ENCODE data around the gene WSB1.
A peak's percentile ranks its signal among the peaks of the same experiment; 100 is the strongest.

Gene WSB1

DNA sequence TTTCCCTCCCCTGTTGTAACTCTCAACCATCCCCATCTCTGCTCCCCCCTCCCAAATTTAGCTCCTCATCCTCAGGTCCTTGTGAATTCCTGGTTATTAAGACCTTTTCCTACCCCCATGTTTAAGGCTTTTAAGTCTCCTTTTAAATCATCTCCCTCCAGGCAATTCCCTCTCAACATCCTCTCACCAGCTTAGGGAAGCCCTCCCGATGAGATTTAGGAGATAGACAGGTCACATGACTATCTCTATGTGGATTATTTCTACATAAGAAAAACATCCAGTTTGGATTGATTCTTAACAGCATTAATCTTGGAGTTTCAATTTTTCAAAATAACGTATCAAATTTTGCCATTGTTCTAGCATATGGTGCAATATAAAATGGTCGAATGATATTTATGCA is 12.5 kb upstream of the WSB1 start:
- no peak for DNase-seq

DNA sequence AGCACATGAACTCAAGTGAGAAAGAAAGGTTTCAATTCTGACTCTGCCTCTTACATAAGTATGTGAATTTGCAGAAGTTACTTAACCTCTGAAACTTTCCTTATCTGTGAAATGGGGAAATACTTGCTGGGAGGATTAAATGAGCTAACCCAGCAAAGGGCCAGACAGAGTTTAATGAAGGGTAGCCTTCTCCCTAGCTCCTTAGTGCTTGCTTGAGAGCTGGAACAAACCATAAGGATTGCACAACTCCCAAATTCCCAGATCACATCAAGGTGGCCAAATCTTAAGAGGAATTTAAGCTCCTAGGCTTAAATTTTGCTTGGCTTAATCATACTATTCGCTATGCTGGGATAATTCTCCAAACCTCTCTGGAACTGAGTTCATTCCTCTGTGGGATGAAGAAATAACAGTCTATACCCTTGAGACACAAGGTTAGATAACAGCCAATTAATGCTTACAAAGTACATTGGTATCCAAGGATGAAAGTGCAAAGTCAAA is 11.8 kb upstream of the WSB1 start:
- no peak for DNase-seq

DNA sequence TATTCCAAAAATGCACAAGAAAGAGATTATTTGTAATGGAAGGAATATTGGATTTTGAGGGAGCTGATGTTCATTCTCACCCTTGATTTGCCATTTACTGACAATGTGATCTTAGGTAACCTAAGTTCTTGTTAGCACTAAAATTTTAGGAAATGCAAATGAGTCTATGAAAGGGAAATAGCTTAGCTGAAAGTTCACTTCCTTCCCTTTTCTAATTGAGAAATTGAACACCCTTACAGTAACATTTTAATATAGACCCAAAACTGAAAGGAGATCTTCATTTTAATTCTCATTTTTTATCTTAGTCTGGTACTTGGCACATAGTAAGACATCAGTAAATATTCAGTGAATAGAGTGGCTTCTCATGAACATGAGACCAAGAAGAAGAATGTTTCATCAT is 10.9 kb upstream of the WSB1 start:
- no peak for DNase-seq

DNA sequence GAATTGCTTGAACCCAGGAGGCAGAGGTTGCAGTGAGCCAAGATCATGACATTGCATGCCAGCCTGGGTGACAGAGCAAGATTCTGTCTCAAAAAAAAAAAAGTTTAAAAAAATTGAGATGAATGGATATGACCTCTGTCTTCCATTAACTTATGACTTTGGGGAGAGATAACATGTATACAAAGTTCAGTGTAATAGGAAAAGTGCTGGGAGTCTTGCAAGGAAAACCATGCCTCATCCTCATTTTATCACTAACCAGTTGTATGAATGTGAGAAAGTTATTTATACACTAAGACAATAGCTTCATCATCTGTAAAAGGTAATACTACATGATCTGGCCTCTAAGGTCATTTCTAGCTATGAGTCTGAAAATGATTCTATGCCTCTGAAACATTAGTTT is 10.2 kb upstream of the WSB1 start:
- DNase-seq = no peak

DNA sequence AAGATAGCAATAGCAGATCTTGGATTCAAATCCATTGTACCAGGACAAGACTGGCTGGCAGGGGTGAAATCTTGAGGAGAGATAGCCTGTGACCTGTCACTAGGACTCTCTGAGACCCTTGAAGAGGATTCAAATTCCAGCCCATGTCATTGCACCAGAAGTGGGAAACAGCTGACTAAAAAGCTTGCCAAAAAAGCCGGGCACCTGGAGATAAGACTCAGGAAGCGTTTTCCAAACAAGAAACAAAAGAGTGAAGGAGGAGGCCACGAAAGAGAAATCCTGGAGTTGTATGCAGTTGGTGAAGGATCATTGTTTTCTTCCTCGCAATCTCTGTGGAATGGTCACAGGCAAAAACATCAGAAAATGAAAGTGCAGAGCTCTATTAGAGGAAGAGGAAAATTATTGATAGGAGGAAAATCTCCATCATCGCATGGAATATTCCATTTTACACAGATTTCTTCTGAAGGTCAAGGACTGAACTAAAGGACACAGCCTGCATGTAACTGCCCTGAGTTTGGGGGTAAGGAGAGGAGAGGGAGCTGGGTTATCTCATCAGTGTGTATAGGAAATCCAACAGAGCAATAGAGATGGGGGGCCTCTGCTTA is 9.0 kb upstream of the WSB1 start:
- no peak for DNase-seq

DNA sequence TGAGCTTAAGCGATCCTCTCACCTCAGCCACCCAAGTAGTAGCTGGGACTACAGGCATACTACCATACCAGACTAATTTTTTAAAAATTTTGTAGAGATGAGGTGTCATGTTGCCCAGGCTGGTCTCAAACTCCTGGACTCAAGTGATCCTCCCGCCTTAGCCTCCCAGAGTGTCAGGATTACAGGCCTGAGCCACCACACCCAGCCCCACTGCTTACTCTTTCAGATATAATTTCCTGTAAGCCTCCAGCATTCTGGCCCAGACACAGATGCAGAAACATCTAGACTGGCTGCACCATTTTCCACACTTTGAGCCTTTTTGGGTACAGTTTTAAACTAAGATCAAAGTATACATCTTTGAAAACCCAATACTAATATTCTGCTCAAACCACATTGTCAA is 8.4 kb upstream of the WSB1 start:
- no peak for DNase-seq

DNA sequence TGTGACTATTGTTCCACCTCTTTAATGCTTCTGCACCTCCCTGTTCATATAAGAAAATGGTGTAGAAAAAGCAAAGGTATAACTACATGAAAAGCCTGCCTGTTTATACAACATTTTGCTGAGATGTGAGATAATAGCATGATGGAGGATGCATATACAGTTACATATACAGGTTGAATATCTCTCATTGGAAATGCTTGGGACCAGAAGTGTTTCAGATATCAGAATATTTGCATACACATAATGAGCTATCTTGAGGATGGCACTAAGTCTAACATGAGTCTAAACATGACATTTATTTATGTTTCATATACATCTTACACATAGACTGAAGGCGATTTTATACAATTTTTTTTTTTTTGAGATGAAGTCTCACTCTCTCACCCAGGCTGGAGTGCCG is 5.7 kb upstream of the WSB1 start:
- DNase-seq = no peak

DNA sequence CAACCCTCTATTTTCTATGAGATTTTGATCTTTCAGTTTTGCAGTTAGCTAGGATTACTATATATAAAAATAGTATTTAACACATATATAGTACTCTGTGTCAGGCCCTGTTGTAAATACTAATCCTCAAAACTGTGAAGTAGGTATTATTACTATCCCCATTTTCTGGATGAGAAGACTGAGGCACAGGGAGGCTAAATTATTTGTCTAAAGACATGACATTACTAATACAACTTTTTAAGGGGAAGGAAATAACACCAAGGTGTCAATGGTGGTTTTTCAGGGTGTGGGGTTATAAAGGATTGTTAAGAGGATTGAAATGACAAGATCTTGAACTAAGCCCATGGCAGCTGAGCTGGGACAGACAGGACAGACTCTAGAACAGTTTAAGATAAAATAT is 4.1 kb upstream of the WSB1 start:
- no peak for DNase-seq

DNA sequence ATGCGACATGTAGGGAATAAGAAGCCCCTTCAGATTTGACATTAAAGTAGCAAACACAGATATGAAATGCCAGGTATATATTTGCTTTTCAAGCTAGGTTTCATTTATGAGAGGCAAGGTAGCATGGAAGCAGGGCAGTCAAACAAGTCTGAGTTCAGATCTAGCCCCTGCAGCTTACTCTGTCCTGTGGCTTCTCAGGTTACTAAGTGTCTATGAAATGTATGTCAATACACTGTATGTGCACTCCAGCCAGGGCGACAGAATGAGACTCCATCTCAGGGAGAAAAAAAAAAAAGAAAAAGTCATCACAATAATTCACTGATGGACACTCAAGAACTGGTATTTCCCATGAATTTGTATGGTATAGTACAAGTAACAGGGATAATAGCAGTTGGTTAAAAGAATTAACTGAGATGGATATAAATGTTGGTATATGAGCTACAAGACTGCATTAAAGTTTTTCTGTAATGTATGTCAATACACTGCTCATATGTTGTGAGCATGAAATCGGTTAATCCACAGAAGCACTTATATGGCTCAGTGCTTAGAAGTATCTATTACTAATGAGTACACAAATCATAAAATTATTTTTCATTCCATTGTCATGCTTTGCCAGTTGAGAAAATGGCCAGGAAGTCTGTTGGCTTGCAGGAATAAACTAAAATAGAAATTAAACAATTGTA is 2.9 kb upstream of the WSB1 start:
- DNase-seq = no peak

DNA sequence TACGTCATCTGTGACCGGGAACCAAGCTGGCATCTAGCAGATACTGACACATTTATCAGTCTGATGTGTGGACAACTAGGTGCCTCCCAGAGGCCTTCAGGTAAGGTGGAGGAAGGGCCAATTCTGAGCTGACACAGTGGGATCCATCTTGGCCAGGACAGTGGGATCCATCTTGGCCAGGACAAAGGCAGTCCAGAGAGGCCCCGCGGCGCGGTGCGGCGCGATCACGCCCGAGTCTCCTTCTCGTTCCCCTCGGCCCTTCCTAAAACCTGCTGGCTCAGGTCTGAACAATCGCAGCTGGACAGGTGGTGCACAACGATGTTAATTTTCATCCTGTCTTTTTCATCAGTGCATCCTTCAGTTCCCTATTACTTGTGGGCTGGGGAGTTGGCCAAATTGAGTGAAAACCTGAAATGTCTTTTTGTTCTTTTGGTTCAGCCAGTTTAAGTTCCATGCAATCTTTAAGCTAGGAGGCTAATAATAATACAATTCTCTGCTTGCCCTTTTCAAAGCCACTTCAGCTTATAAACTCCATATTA is 486 bp upstream of the WSB1 start:
- DNase-seq = peak; percentile 4

DNA sequence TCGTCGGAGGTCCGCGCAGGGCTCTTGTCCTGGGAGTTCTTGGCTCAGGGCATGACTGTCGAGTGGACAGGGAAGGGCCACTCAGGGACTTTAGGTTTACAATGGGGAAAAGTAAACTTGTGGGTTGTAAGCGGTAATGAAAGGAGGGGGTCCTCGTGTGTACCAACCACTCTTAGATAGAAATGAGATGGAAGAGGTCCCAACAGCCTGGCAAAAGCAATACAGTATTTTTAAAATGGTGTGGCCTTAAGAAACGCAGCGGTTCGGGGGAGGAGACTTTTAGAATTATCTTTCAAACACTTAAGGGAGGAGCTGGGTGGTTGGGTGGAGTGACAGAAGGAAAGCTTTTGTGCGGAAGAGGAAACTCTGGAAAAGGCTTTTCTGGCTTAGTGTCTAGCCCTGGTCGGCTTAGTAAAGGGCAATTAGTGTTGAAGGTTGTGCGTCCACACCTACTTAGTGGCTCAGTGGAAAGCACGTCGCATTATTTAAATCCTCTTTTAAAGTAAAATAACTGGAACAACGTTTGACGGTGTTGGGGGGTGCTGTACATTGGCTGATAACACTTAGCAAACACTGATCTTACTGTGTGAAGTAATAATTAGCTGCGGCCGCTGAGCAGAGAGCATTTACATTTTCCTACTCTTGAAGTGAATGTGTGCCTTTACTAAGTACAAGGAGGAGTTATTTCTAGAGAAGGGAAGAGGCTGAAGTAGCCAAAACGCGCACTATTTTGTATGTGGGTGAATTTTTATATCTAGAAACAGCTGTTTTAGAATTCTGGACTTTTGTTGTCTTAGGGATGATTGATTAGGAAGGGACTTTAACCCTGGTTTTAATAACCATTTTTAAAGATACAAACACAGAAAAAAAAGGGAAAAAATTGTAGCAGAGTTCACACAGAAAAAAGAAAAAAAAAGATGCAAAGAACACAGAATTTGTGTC is 1.0 kb downstream of the WSB1 start:
- peak; percentile 36 for DNase-seq

DNA sequence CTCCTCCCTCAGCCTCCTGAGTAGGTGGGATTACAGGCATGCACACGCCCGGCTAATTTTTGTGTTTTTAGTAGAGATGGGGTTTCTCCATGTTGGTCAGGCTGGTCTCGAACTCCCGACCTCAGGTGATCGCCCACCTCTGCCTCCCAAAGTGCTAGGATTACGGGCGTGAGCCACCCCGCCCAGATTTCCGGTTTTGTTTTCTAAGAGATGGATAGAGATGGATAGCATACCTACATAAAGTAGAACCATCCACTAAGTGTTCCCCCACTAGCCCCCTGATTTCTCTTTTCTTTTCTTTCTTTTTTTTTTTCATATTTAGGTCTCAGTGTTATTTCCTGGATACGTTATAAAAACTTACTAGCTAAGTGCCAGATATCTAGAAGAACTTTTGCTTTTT is 2.0 kb downstream of the WSB1 start:
- DNase-seq = no peak

DNA sequence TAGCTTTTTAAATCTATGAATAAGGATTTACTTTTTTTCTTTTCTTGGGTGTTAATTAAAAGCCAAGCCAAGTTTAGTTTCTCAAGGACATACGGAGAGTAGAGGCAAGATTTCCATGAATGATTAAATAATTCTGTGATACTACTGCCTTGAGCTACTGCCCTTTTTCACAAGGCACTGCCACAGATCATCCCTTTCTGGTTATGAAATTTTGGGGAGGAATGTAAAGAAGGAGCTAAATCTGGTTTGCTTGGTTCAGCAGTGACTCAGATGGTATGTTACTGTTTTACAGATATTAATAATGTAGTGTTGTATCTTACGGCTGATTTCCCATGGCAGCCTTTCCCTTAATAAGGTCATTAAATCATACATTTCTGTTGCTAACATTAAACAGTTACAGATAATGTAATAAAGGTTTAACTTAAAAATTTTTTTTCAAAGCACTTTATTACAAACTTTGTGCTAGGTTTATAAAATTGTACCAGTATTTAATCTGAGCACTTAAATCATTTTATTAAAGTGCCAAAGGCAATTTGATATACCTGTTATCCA is 2.6 kb downstream of the WSB1 start:
- no peak for DNase-seq

DNA sequence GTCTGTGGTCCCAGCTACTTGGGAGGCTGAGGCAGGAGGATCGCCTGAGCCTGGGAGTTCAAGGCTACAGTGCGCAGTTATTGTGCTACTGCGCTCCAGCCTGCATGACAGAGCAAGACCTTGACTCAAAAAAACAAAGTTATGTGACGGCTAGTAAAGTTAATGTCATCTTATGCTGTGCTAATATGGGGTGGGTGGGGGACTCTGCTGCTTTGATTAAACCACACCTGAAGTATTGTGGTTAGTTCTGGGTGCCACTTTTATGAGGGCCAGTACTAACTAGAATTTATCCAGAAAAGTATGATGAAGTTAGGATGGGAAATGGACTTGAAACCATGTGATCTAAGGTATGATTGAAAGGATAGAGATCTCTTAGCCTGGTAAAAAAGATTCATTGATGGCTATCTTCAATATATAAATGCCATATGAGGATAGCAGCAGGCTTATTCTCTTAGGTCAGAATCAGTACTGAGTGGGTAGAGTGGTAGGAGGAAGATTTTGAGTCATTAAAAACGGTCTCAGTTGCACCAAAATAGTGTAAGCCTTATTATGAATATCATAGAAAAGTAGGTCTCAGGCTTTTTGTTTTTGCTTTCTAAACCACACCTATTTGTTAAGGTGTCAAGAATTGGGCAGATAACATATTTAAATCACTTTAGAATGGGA is 5.6 kb downstream of the WSB1 start:
- no peak for DNase-seq

DNA sequence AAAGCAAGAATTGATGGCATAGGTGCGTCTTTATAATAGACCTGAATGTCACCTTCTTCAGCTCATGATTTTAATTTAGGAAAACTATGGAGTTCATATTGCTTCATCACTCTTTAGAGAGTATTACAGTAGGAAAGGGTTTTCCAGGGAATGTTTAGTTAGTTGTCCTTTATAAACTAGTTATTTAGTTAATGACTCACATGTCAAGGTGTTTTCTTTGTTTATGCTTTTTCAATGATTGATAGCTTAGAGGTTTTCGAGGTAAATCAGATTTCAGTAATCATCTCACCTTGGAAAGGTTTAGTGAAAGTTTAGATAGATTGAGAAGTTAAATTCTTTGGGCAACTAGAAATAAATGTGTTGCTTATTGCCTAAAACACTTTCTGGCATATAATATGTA is 9.8 kb downstream of the WSB1 start:
- DNase-seq = no peak

DNA sequence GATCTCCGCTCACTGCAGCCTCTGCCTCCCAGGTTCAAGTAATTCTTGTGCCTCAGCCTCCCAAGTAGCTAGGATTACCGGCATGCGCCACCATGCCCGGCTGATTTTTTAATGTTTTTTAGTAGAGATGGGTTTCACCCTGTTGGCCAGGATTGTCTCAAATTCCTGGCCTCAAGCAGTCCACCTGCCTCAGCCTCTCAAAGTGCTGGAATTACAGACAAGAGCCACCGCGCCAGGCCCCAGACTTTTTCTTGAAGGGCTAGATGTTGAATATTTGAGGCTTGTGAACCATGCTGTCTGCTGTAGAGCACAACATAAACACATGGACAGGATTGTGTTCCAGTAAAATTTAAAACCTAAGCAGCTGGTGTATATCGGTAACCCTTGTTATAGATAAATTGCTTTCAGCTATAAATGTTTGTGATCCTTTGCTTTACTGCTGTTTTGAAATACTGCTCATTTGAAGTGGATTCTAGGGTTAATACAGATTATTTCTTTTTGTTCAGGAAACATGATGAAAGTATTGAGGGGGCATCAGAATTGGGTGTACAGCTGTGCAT is 12.4 kb downstream of the WSB1 start:
- no peak for DNase-seq

DNA sequence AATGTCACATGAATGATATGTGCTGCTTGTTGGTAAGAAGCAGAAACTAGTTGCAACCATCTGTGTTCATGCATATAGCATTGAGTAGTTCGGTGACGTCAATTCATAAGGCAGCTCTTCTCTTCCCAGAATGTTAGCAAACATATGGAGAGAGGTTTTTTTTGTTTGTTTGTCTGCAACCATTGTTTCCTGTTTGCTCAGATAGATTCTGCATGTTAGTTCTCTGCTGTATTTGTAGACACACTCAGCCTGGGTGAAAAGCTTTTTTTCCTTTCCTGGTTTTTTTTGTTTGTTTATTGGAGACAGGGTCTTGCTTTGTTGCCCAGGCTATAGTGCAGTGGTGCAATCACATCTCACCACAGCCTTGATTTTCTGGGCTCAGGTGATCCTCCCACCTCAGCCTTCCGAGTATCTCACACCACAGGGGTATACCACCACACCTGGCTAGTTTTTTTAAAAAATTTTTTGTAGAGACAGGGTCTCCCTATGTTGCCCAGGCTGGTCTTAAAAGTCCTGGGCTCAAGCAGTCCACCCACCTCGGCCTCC is 16.7 kb downstream of the WSB1 start:
- DNase-seq = no peak

DNA sequence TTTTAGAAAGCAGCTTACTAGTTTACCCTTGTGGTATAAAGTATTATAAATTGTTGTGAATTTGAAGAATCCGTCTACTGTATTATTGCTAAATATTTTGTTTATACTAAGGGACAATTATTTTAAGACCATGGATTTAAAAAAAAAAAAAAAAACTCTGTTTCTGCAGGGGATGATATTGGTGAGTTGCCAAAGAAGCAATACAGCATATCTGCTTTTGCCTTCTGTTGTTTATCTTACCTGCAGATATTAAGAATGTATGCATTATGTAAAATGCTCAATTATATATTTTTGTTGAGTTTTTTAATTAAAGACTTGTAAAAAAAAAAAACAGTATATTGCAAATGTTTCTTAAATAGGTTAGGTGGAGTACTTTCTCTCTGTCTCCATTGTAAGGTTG is 19.4 kb downstream of the WSB1 start:
- DNase-seq = no peak

DNA sequence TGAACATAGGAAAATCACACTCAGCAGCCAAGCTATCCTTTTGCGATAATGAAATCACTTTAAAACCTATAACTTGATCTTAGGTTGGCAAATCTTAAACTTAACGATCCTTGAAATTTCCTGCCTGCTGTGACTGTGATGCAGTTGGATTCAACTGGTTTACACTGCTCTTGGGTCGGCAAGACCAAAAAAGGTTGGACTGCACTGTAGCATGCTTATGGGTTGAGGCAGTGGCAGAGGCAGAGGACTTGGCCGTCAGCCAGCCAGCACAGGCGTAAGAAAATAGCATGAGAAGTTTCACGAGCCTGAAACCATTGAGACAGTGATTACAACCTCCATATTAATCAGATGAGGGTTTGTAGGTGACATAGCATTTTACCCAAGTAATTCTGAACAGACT is 21.4 kb downstream of the WSB1 start:
- DNase-seq = no peak

DNA sequence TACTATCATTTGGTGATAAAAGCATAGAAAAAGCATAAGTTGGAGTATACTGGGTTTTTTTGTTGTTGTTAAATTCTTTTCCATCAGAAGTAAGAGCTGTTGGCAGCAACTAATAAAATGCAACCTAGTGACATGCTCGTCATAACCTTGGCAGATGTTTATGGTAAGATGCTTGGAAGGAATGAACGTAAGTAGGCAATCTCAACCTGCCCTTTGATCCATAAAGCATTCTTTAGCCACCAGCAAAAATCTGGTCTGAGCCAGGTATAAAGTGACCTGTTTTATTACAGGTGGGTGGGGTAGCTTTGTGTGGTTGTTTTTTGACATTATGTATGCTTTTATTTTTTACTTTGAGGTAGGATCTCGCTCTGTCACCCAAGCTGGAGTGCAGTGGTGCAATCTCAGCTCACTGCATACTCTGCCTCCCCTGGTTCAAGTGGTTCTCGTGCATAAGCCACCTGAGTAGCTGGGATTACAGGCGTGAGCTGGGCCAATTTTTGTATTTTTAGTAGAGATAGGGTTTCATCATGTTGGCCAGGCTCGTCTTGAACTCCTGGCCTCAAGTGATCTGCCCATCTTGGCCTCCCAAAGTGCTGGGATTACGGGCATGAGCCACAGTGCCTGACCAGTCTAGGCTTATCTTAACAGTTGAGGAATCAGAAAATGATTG is 22.0 kb downstream of the WSB1 start:
- DNase-seq = no peak

DNA sequence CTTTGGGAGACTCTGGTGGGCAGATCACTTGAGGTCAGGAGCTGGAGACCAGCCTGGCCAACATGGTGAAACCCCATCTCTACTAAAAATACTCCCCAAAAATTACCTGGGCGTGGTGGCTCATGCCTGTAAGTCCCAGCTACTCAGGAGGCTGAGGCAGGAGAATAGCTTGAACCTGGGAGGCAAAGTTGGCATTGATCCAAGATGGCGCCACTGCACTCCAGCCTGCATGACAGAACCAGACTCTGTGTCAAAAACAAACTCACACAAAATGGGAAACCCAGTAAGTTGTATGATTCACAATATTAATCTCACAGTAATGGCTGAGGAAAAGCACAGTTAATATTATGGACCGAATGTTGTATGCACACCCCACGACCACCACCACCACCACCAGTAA is 24.3 kb downstream of the WSB1 start:
- no peak for DNase-seq

DNA sequence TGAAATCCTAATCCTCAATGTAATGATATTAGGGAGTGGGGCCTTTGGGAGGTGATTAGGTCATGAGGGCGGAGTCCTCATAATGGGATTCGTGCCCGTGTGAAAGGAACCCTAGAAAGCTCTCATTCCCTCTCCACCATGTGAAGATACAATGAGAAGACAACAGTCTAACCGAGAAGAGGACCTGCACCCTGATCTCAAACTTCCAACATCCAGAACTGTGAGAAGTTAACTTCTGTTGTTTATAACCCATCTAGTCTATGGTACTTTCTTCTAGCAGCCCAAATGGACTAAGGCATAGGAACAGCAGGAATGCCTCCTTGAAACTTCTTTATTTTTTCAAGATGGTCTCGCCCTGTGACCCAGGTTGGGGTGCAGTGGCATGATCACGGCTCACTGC is 24.7 kb downstream of the WSB1 start:
- no peak for DNase-seq
